ENCODE measurements around the gene HCFC1.

The HCFC1 gene

GRCh38 chrX:153944140-153944799 is 27.3 kb downstream of the HCFC1 start, which contains the start of gene RENBP:
Gene RENBP (minus strand): TSS chrX:153944643. CDS start chrX:153944610, 33 bp downstream.
- Histone ChIP-seq H3K9ac (ENCODE audit: low read depth, low read length) (peak within 1 kb of the TSS; percentile 50), H4K20me1 (ENCODE audit: insufficient read depth, low read length) (no peaks in the 10 kb centered on the region; the same call in 1 of the 2 replicates), H3K79me2 (ENCODE audit: insufficient read depth, low read length) (no peaks in the 10 kb centered on the region), H3K4me2 (ENCODE audit: insufficient read depth, low read length) (peak within 1 kb of the TSS; percentile 65), H3K4me3 (ENCODE audit: low read depth in 1 of 2, low read length in 2 of 2) (peak within 1 kb of the TSS in 1 of 2 experiments; percentile 49; a peak in 2 of 4 replicates), H2AFZ (ENCODE audit: low read depth, low read length) (peak within 1 kb of the TSS; percentile 45; the same call in 1 of the 2 replicates), H3K4me1 (ENCODE audit: insufficient read depth, low read length) (peaks cover 13% of the 10 kb centered on the region), H3K9me3 (ENCODE audit: insufficient read depth, low read length, severe bottlenecking) (no peaks in the 10 kb centered on the region), H3K36me3 (ENCODE audit: insufficient read depth, low read length) (peaks cover 13% of the 10 kb centered on the region), H3K27me3 (ENCODE audit: insufficient read depth, low read length, poor library complexity) (no peaks in the 10 kb centered on the region), H3K27ac (ENCODE audit: low read length) (peak within 1 kb of the TSS; percentile 35)
- TF ChIP-seq CTCF (IDR thresholded peaks at IDR 0.05; ENCODE audit: borderline replicate concordance, extremely low read depth, low read length, poor library complexity, severe bottlenecking) = no peak
- no peak for TF ChIP-seq EZH2 (IDR thresholded peaks at IDR 0.05; ENCODE audit: borderline replicate concordance, low read depth, low read length, severe bottlenecking)
- ATAC-seq (ENCODE audit: insufficient read depth, low read depth) (peak; percentile 56), DNase-seq (peak; percentile 62)

- H3K27ac ChIP-seq (ENCODE audit: low read length) = no peak overlapping the region
- no peak overlapping the region for H3K4me2 ChIP-seq (ENCODE audit: insufficient read depth, low read length)
- H3K4me3 ChIP-seq (ENCODE audit: low read depth in 1 of 2, low read length in 2 of 2) = no peak overlapping the region
- H3K9me3 ChIP-seq (ENCODE audit: insufficient read depth, low read length, severe bottlenecking) = no peaks in the 10 kb centered on the region
- H2AFZ ChIP-seq (ENCODE audit: low read depth, low read length) = no peak overlapping the region
- ATAC-seq (ENCODE audit: insufficient read depth, low read depth) = peak; percentile 23; the same call in 2 of the 3 replicates
- H3K9ac ChIP-seq (ENCODE audit: low read depth, low read length) = no peak overlapping the region
- H4K20me1 ChIP-seq (ENCODE audit: insufficient read depth, low read length) = no peaks in the 10 kb centered on the region
- no peaks in the 10 kb centered on the region for H3K79me2 ChIP-seq (ENCODE audit: insufficient read depth, low read length)
- H3K27me3 ChIP-seq (ENCODE audit: insufficient read depth, low read length, poor library complexity) = no peaks in the 10 kb centered on the region
- TF ChIP-seq EZH2 (IDR thresholded peaks at IDR 0.05; ENCODE audit: borderline replicate concordance, low read depth, low read length, severe bottlenecking) (no peak), CTCF (IDR thresholded peaks at IDR 0.05; ENCODE audit: borderline replicate concordance, extremely low read depth, low read length, poor library complexity, severe bottlenecking) (no peak)
- H3K36me3 ChIP-seq (ENCODE audit: insufficient read depth, low read length) = no peaks in the 10 kb centered on the region
- no peak for DNase-seq
- H3K4me1 ChIP-seq (ENCODE audit: insufficient read depth, low read length) = peaks cover 13% of the 10 kb centered on the region
Measured at GRCh38 chrX:153941336-153942252, 30.0 kb downstream of the HCFC1 start.

GRCh38 chrX:153939573-153939972 is 32.0 kb downstream of the HCFC1 start:
- no peak overlapping the region for H3K9ac ChIP-seq (ENCODE audit: low read depth, low read length)
- no peaks in the 10 kb centered on the region for H3K36me3 ChIP-seq (ENCODE audit: insufficient read depth, low read length)
- peaks cover 8% of the 10 kb centered on the region for H3K79me2 ChIP-seq (ENCODE audit: insufficient read depth, low read length)
- H3K4me3 ChIP-seq (ENCODE audit: low read depth in 1 of 2, low read length in 2 of 2) = no peak overlapping the region
- H3K27me3 ChIP-seq (ENCODE audit: insufficient read depth, low read length, poor library complexity) = no peaks in the 10 kb centered on the region
- TF ChIP-seq CTCF (IDR thresholded peaks at IDR 0.05; ENCODE audit: borderline replicate concordance, extremely low read depth, low read length, poor library complexity, severe bottlenecking) (no peak), EZH2 (IDR thresholded peaks at IDR 0.05; ENCODE audit: borderline replicate concordance, low read depth, low read length, severe bottlenecking) (no peak)
- no peak overlapping the region for H3K27ac ChIP-seq (ENCODE audit: low read length)
- no peaks in the 10 kb centered on the region for H3K9me3 ChIP-seq (ENCODE audit: insufficient read depth, low read length, severe bottlenecking)
- no peak for ATAC-seq (ENCODE audit: insufficient read depth, low read depth)
- H3K4me1 ChIP-seq (ENCODE audit: insufficient read depth, low read length) = peaks cover 17% of the 10 kb centered on the region
- no peaks in the 10 kb centered on the region for H4K20me1 ChIP-seq (ENCODE audit: insufficient read depth, low read length)
- H3K4me2 ChIP-seq (ENCODE audit: insufficient read depth, low read length) = no peak overlapping the region
- H2AFZ ChIP-seq (ENCODE audit: low read depth, low read length) = no peak overlapping the region
- no peak for DNase-seq
